ENCODE data around the gene CBLB.

DNA sequence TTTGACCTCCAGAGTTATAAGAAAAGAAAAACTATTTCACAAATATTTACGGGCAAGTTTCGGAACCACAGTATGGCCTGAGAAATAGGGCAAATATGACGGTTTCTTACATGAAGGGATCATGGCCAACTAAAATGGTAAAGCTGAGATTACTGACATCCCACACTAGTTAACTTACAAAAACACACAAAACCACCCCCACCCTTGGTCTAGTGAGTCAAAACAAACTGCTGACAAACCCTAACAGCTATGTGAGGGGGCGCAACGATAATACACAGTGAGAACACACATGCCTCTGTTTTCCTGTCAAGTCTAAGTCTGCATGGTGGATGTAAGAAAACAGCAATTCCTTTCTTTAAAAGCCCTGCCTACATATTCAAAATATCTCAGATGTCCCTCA, 32.3 kb downstream of the CBLB start:
- TF ChIP-seq, protein P1, sequence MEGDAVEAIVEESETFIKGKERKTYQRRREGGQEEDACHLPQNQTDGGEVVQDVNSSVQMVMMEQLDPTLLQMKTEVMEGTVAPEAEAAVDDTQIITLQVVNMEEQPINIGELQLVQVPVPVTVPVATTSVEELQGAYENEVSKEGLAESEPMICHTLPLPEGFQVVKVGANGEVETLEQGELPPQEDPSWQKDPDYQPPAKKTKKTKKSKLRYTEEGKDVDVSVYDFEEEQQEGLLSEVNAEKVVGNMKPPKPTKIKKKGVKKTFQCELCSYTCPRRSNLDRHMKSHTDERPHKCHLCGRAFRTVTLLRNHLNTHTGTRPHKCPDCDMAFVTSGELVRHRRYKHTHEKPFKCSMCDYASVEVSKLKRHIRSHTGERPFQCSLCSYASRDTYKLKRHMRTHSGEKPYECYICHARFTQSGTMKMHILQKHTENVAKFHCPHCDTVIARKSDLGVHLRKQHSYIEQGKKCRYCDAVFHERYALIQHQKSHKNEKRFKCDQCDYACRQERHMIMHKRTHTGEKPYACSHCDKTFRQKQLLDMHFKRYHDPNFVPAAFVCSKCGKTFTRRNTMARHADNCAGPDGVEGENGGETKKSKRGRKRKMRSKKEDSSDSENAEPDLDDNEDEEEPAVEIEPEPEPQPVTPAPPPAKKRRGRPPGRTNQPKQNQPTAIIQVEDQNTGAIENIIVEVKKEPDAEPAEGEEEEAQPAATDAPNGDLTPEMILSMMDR (IDR thresholded peaks at IDR 0.05): no peak
- no peak for TF ChIP-seq RAD21 (conservative IDR thresholded peaks at IDR 0.05 in 1 of 2, IDR thresholded peaks at IDR 0.05 in 1 of 2)

Measured in A549 (cell line).